M059J (cell line): Measurements from ENCODE around the gene FAM193B. TPM values are rescaled to one million over a fixed set of nuclear protein-coding genes. Genes with fewer than 3 reads are reported as not detected.
"Not testable (repeated sequence)": the region's sequence is repeated elsewhere in the genome, so short reads cannot be mapped to it uniquely, and the experiment has no call there.

Source experiments
- DNase-seq: peaks from one replicate; pipeline ENCODE4 v3.0.0-alpha.2; 2012; ENCODE audit warnings: low read depth
- total RNA-seq: library from RNA; depleted of rRNA; stranded (reverse); fragments of >200 nt; shearing (Covaris generic); gene quantifications from 2 replicates; pipeline ENCODE4 v1.2.3, GENCODE V29; 2014

The FAM193B gene
- total RNA-seq, 1 experiment from 2014 or later: 10.6 TPM

- DNase-seq: peak; percentile 70
Measured at GRCh38 chr5:177537389-177538361, 16.7 kb downstream of the FAM193B start.

DNA sequence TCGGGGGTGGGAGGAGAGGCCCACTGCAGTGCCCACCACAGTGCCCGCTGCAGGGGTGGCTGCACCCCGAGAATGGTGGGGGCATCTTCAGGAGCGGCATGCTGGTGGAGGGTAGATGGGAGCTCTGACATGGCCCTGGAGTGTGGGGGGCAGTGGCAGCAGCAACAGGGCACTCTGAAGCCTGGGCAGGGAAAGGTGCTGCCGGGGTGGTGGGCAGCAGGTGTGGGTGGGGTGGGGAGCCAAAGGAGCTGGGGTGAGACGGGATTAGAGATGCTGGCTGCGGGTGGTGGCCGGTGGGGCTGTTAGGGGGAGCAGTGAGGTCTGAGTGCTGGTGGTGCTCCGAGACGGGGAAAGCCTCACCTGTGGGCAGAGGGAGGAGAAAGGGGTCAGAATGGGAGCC, 18.0 kb downstream of the FAM193B start:
- no peak for DNase-seq

GRCh38 chr5:177535125-177535524, 19.2 kb downstream of the FAM193B start:
- DNase-seq: no peak

GRCh38 chr5:177534433-177534832, 19.9 kb downstream of the FAM193B start:
- DNase-seq: not testable (repeated sequence)

DNA sequence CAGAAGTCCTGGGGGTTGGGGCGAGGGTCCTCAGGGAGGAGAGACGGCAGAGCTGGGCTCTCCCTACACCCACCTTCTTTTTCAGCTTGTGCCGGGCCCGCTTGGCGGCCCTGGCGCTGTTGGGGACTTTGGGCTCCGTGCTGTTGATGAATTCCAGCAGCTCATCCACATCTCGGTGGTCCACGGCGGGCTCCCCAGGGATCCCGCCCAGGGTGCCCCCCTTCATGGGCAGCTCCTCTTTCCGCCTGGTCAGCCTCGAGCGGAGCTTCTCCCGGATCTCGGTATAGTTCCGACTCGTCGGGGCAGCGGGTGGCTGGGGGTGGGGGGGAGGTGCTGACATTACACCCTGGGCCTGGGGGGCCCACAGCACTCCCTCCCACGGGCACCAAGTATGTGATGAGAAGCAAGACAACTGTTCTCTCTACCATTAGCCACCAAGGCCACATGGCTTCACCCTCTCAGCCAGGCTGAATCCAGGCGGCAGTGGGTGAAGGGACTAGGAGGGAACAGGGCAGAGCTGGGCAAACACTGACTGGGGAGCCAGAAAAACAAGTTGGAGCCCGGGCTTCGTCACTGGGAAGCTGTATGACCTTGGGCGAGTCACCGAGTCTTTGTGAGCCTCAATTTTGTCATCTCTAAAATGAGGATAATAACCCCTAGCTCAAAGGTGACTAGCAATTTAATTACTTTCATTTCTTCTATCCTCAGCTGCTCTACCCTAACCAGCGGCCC, 23.0 kb downstream of the FAM193B start:
- DNase-seq: no peak

DNA sequence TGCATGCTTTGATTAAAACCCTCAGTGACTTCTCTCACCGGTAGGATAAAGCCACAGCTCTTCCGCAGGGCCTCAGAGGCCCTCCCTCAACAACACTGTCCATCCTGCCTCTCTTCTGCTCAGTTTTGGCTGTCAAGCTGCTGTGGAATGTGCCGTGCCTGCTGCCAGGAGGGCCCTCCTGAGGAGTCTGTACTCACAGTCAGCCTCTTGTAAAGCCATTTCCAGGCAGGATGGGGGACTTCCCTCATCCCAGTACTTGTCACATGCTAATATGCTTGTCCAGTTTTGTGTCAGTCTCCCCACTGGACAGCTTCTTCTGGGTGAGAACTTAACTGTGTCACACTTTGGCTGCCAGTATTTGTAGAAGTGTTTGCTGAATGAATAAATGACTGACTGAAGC, 23.7 kb downstream of the FAM193B start:
- DNase-seq: no peak

DNA sequence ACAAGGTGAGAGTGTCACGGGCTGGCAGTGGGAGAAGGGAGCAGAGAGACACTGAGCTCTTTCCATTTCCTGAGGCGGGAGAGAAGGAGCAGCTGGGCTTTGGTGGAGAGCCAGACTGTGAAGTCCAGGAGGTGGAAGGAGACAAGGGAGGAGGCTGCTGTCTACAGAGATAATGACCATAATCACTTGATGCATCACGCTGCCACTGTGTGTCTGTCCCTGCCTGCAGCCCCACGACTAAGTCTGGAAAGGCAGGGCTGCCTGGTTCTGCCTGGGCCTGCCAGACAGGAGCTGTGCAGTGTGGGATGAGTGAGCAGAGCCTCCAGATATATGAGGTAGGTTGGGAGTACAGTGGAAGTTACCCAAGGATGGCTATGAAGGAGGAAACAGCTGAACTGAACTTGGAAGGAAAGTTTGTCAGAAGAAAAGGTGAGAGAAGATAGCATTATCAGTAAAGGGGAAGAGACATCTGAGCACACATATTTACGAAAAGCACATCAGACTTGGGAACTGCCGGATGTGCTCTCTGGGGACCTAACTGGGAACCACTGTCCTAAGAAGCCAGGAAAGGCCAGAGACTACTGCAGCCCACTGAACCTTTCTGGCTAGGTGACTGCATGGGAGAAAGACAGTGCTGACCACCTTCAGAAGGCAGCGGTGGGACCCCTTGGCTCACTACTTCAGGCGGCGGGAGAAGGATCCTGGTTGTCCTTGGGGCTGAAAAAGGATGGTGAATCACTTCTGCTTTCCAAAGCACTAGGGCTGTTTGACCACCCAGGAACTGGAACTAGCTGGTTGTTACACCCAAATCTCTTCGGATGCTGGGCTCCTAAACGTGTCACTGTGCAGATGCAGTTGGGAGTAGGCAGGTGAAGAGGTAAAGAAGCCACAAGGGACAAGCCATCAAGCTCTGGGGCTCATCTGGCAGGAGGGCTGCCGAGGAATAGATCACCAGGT, 24.8 kb downstream of the FAM193B start:
- no peak for DNase-seq

GRCh38 chr5:177528631-177529030, 25.7 kb downstream of the FAM193B start:
- no peak for DNase-seq

GRCh38 chr5:177527595-177527994, 26.8 kb downstream of the FAM193B start:
- DNase-seq: no peak

DNA sequence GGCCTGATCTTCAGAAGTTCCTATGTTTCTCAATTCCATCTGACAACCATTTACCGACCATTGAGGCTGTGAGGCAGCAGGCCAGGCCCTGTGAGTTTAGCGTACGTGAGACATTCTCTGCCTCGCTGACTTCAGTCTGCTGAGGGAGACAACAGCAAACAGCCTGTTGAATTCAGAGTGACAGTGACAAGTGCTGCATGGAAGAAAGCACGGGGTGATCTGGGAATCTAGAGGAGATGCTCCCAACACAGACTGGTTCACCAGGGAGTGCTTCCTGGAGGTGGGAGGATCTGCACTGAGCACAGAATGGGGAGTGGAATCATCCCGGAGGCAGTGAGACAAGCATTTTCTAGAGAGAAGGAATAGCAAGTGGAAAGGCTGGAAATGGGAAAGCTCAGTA, 27.6 kb downstream of the FAM193B start:
- no peak for DNase-seq

DNA sequence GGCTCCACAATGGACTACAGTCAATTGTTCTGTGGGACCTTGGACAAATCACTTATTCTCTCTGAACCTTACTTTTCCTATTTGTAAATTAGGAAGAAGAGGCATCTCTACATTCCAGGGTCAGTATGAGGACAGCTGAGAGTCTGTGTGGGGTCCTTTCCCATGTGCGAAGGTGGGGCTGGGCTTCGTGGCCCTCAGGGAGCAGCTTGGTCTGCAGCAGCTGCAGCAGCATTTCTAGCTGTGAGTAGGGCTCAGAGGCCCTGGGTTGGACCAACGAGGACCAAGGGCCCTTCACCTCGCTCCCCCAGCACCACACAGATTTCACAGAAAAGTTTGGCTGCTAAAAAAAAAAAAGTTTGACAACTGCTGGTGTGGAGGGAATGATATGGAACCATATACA, 28.2 kb downstream of the FAM193B start:
- no peak for DNase-seq

- no peak for DNase-seq
Measured at GRCh38 chr5:177524941-177525655, 29.3 kb downstream of the FAM193B start.

DNA sequence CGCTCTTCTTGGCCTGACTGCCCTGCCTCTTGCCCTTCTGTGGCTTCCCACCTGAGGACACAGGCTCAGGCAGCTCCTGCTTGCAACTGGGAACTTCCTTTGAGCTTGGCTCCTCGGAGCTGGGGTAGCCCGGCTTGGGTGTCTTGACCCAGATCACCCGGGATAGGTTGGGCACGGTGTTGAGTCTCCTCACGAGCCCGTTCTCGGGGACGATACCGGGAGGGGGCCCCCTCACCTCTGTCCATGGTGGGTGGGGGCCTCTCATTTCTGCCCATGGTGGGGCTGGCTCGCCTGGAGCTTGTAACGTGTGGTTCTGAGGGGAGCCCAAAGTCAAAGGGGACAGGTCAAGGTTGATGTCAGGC, 29.8 kb downstream of the FAM193B start:
- DNase-seq: no peak

DNA sequence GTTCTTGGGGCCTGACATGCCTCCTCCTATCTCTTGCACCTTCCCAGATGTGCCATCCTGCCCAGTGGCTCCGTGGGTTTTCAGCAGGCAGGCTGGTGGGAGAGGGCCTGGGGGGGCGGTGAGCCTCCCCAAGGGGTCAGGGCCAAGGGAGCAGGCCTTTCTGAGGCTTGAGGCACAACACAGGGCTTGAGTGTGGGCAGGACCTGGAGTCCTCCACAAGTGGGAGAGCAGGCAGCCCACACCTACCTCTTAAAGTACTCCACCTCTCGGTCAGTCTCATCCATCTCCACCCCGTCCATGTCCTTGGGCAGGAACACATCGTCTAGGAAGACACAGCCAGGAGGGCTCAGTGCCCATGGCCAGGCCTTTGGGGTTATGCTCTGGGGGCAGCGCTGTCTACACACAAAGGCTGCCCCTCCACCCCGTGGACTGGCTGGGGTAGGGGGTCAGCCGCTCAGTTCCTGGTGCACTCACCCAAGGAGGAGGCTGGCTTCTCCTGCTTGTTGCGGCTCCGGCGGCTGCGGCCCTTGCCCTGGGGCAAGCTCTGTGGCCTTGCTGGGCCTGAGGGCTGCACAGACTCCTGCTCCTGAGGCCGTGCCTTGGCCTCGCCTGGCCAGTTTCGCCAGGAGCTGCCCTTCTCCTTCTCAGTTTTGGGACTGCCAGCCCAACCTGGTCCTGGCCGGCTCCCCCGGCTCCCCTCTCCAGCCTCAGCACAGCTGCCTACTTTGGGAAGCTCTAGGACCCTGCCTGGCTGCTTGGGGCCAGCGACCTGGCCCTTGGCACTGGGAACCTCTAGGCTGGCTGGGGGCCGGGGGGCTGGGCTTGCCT, 30.4 kb downstream of the FAM193B start:
- no peak for DNase-seq

GRCh38 chr5:177520916-177521513, 33.3 kb downstream of the FAM193B start:
- no peak for DNase-seq

GRCh38 chr5:177520271-177520670, 34.1 kb downstream of the FAM193B start:
- DNase-seq: no peak

DNA sequence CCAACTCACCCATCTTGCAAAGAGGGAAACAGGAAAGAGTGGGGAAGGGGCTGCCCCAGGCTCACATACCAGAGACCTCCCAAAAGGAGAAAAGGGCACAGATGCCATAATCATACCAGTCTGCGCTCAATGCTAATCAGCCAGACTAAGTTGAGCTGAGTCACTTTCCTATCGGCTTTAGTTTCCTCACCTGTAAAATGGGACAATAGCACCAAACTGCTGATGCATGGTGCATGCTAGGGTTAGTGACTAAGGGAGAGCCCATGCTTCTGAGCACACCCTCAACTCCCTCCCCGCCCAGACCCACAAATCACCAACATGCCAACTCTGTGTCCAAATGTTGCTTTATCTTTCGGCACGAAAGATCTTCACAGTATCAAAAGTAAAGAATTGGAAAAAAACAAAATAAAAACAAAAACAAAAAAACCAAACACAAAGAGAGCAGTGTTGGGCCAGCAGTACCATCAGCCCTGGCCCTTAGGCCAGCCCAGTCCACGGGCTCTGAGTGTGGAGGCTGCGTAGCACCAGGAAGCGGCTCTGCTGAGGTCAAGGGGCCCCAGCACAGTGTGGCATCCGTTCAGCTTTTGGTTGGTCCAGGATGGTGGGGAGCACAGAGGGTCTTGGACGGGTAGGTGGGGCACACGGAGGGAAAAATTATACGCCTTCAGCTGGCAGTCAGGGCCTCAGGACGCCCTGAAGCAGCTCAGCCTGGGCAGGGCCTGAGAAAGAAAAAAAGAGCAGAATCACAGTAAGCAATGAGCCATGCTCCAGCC, 34.7 kb downstream of the FAM193B start:
- no peak for DNase-seq

GRCh38 chr5:177516601-177517568, 37.5 kb downstream of the FAM193B start, which contains the start of gene DDX41:
Gene DDX41, minus strand, starts transcription at chr5:177516961. Its CDS starts 16 bp downstream, at chr5:177516945.
- peak; percentile 99 for DNase-seq
